Posterior cingulate gyrus (tissue), 11 donors: Measurements from ENCODE around the gene SLC5A6.

ENCODE experiments used
- DNase-seq, 10 donors: peaks; one replicate each; pipeline versions ENCODE4 v3.0.0 to v3.0.0-alpha.2; 2020 to 2021; ENCODE audit warnings: mixed read lengths in 3 of 10
- intact Hi-C: fragments of 100-400 bp; cut with DNase I; formaldehyde crosslinking; loops from one replicate; pipeline ENCODE4 v1.15.1; 2023

The SLC5A6 gene

GRCh38 chr2:27211943-27212625 lies at the start of gene SLC5A6, which contains the start of gene ATRAID:
Gene SLC5A6, minus strand, starts transcription at chr2:27212268. Its CDS starts 4,618 bp downstream, at chr2:27207650.
Gene ATRAID, plus strand, starts transcription at chr2:27212041. Its CDS starts 328 bp downstream, at chr2:27212369.
- intact Hi-C loops, result loop anchor here (5.0 kb wide), 2 partner anchors 80 to 160 kb away; partner anchors contain the start of genes EIF2B4, PREB and SNX17
- DNase-seq, result peak; percentile 76 to 98 (median 88)

- DNase-seq, result peak in 1 of 10 donors; percentile 75
- intact Hi-C loops, result no loop called here
Observed at GRCh38 chr2:27261241-27261925, 49.3 kb upstream of the SLC5A6 start.

- peak in 1 of 10 donors; percentile 59 for DNase-seq
- intact Hi-C loops, result loop anchor here (10.0 kb wide), 1 partner anchor 47 kb away; the partner anchor contains the start of gene UCN
Observed at GRCh38 chr2:27258051-27258450, 46.0 kb upstream of the SLC5A6 start.

GRCh38 chr2:27256855-27257454 lies 44.9 kb upstream of the SLC5A6 start:
- intact Hi-C loops, result loop anchor here (10.0 kb wide), 1 partner anchor 48 kb away; the partner anchor contains the start of gene UCN
- DNase-seq, result peak in 1 of 10 donors; percentile 58

GRCh38 chr2:27255660-27256059 lies 43.6 kb upstream of the SLC5A6 start:
- no peak for DNase-seq

GRCh38 chr2:27255187-27255586 lies 43.1 kb upstream of the SLC5A6 start:
- peak in 1 of 10 donors; percentile 78 for DNase-seq

More at GRCh38 chr2:27255660-27256059, 43.6 kb upstream of the SLC5A6 start:
- intact Hi-C loops, result loop anchor here (10.0 kb wide), 1 partner anchor 49 kb away; the partner anchor contains the start of gene UCN

GRCh38 chr2:27251766-27252165 lies 39.7 kb upstream of the SLC5A6 start:
- intact Hi-C loops, result loop anchor here (10.0 kb wide), 1 partner anchor 53 kb away; the partner anchor contains the start of gene UCN
- DNase-seq, result peak in 1 of 10 donors; percentile 83

More at GRCh38 chr2:27255187-27255586, 43.1 kb upstream of the SLC5A6 start:
- intact Hi-C loops, result loop anchor here (10.0 kb wide), 1 partner anchor 50 kb away; the partner anchor contains the start of gene UCN

GRCh38 chr2:27250652-27251379 lies 38.7 kb upstream of the SLC5A6 start:
- DNase-seq, result peak in 1 of 10 donors; percentile 51
- intact Hi-C loops, result loop anchor here (10.0 kb wide), 1 partner anchor 54 kb away; the partner anchor contains the start of gene UCN

GRCh38 chr2:27249891-27250651 lies 38.0 kb upstream of the SLC5A6 start:
- peak in 7 of 10 donors; percentile 31 to 93 (median 59) for DNase-seq
- intact Hi-C loops, result loop anchor here (10.0 kb wide), 1 partner anchor 55 kb away; the partner anchor contains the start of gene UCN

GRCh38 chr2:27249159-27249890 lies 37.3 kb upstream of the SLC5A6 start:
- DNase-seq, result peak in 2 of 10 donors; percentile 47 to 70
- intact Hi-C loops, result no loop called here

GRCh38 chr2:27247893-27248292 lies 35.8 kb upstream of the SLC5A6 start:
- intact Hi-C loops, result no loop called here
- DNase-seq, result peak in 2 of 10 donors; percentile 12 to 19

GRCh38 chr2:27245626-27246025 lies 33.6 kb upstream of the SLC5A6 start:
- intact Hi-C loops, result no loop called here
- no peak for DNase-seq

- intact Hi-C loops, result no loop called here
- peak in 2 of 10 donors; percentile 3 to 8 for DNase-seq
Observed at GRCh38 chr2:27245116-27245515, 33.0 kb upstream of the SLC5A6 start.

- peak in 2 of 10 donors; percentile 73 to 77 for DNase-seq
- intact Hi-C loops, result no loop called here
Observed at GRCh38 chr2:27243391-27244130, 31.5 kb upstream of the SLC5A6 start.

GRCh38 chr2:27242614-27242951 lies 30.5 kb upstream of the SLC5A6 start:
- intact Hi-C loops, result no loop called here
- DNase-seq, result peak in 1 of 10 donors; percentile 49

- DNase-seq, result peak in 2 of 10 donors; percentile 70 to 74
- intact Hi-C loops, result no loop called here
Observed at GRCh38 chr2:27241761-27242613, 29.9 kb upstream of the SLC5A6 start.

GRCh38 chr2:27240406-27240805 lies 28.3 kb upstream of the SLC5A6 start:
- DNase-seq, result peak in 1 of 10 donors; percentile 65
- intact Hi-C loops, result no loop called here
